Stromal cell of bone marrow (primary cell): Measurements from ENCODE around the gene GFM2.
"Not testable (repeated sequence)": the region's sequence is repeated elsewhere in the genome, so short reads cannot be mapped to it uniquely, and the experiment has no call there.

Source experiments
- DNase-seq: peaks from one replicate; pipeline ENCODE4 v3.0.0-alpha.2; 2012; ENCODE audit warnings: low read depth

Gene GFM2

DNA sequence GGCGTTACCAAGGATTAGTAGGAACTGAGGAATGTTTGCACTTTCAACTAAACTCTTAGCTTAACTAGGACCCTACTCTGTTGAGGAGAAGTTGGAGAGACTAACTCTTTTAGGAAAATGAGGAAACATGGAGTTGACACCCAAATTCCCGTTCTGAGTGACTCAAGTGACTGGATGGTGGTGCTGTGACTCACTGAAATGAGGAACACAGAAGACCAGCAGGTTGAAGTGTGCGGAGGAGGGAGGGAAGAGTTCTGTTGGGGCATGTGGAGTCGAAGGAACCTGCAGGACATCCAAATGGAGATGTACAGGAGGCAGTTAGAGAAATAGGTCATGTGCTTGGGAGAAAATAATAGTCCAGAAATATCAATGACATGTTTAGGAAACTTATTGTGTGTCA lies 73.7 kb downstream of the GFM2 start:
- no peak for DNase-seq

DNA sequence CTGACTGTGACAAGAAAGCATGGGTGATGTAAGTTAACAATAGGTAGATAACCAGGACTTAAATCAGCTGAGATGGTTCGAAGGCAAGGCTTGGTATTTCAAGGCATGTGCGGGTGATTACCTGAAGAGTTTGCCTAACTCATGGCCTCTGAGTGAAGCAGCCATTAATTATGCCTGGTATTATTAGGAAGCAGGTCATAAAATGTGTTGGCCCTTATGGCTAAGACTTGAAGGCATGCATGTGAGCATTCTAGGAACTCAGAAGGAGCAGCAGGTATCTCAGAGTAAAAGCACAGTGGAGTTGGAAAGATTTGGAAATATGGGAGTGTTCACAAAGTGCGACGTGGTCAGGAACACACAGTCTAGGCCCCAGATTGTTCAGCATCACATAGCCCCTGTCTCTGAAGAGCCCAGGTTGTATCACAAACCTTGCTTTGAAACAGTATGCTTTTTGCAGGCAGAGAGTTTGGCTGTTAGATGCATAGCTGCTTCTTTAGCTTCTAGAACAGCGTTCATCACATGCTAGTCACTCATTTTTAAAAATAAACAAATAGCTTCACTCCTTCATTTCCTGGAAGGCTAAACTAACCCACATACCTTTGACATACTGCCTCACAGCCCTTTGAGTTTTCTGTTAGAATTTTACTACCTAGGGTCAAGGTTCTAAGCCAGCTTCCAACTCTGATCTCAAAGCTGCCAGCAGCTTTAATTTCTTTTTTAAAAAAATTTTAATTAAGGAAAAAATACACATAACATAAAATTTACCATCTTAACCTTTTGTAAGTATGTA lies 79.8 kb downstream of the GFM2 start:
- no peak for DNase-seq

GRCh38 chr5:74685979-74686631 lies 80.8 kb downstream of the GFM2 start:
- no peak for DNase-seq

- peak; percentile 73 for DNase-seq
Measured at GRCh38 chr5:74684900-74685851, 81.7 kb downstream of the GFM2 start, which contains the start of gene HEXB. Gene HEXB (plus strand): TSS chr5:74685233. CDS start chr5:74685261, 28 bp downstream.

DNA sequence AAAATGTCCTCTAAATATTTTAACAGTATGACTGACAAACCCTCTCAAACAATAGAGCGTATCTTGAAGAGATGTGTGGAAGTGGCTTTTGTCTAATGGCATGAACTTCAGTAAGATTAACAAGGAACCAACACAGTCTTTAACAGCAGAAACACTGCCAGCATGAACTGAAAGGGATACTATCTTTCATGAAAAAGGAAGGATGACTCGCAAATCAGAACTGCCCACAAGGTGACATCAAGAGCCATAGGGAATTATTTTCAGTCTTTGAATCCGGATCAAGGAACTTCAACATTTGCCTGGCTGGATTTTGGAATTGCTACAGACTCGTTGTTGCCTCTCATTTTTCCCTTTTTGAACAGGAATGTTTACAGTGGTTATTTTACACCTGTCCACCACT lies 87.0 kb downstream of the GFM2 start:
- no peak for DNase-seq

DNA sequence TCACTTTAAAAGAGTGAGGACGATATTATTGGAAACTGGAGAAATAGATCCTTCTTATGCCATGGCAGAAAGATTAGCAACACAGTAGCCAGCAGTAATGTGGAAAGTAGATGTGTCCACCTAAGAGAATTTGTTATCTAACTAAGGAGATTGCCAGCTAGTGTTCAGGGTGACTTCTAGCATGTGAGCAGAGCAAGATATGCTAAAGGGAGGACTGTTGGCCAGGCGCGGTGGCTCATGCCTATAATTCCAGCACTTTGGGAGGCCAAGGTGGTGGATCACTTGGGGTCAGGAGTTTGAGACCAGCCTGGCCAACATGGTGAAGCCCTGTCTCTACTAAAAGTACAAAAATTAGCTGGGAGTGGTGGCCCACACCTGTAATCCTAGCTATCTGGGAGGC lies 87.6 kb downstream of the GFM2 start:
- DNase-seq: not testable (repeated sequence)

DNA sequence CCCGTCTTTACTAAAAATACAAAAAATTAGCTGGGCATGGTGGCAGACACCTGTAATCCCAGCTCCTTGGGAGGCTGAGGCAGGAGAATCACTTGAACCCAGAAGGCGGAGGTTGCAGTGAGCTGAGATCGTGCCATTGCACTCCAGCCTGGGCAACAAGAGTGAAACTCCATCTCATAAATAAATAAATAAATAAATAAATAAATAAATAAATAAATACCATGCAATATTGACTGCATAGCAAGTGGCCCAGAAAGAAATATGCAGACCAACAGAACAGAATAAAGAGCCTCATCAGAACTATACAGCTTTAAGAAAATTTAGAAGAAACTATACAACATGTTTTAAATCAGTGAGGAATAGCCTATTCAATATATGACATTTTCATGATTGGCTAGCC lies 88.8 kb downstream of the GFM2 start:
- not testable (repeated sequence) for DNase-seq

DNA sequence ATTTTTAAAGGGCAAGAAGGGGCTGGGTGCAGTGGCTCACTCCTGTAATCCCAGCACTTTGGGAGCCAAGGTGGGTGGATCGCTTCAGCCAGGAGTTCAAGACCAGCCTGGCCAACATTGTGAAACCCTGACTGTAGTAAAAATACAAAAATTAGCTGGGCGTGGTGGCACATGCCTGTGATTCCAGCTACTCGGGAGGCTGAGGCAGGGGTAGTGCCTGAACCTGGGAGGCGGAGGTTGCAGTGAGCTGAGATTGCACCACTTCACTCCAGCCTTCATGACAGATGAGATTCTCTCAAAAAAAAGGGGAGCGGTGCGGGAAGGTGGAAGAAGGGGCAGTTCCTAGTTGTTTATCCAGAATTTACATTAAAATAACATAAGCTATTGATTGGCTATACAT lies 90.5 kb downstream of the GFM2 start:
- not testable (repeated sequence) for DNase-seq

DNA sequence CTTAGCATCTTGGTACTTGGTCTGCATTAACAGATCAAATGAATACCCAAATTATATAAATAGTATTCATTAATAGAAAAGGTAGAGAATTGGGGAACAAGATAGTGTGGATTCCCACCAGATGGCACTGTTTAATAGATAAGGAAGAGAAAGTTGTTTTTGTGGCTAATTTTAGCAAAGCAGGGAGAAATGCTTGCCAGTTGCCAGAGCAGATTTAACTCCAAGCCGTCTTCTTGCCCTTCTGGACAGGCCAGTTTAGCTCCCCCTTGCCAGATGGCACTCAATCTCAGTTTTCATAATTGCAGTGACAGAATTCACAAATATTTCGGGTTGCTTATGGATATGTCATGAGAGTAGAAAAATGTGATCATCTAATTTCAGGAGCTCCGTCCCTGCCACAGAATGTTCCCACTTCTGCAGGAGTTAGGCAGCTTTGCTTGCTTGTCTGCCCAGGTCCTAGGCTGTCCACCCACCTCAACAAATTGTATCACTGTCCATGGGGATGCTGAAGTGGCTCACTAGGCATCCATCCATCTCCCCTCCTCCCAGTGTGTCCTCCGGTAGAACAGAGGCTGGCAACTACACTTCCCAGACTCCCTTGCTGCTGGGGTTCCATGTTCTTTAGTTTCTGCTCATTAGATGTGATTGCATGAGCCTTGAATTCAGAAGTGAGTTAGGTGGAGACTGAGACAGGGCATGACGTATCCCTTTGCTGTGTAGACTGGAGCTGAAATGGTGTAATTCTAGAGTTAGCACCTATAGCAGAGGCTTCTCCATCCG lies 93.7 kb downstream of the GFM2 start:
- no peak for DNase-seq

DNA sequence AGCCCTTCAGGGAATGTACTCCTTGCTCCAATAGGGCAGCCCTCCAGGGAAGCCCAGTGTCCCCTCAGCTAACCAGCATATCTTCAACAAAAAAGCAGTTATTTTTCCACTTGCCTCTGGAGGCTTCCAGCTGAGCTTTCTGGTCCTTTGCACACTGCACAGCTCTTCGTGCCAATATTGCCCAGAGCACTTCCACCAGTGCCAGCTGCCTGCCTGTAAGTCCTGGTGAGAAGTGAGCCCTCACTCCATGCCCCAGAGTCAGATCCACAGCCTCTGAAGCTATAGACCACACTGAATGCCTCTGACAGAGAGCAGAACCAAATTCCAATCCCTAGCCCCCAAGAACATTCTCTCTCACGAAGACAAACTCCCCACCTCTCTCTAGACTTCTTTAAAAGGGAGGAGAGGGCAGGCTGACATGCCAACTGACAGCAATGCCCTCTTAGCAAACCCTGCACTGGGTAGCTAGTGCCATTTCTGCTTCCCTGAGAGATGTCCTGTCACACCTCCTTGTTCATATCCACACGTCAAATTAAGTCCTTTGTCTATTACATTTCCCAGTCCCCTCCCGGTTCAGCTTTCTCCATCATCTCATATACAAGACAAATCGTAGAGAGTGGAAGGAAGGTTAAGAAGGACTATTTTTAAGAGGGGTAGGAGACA lies 94.6 kb downstream of the GFM2 start:
- DNase-seq: no peak
